Panc1 (cell line): ENCODE results near the gene PRKCA. TPM values are rescaled to one million over a fixed set of nuclear protein-coding genes. Genes with fewer than 3 reads are reported as not detected.

Source experiments
- ATAC-seq: fragments of 200-7000 bp; cut with Tn5 transposase; 2 replicates; pipeline ENCODE4 v1.9.1; 2020; ENCODE audit warnings: mild to moderate bottlenecking, moderate library complexity
- BruUV-seq: library from RNA; stranded (reverse); fragments of 400-500 nt; replicated peaks from 2 replicates; lab custom pipeline; 2021; lab: Mats Ljungman, UMichigan
- CTCF ChIA-PET: fragments of 300-600 bp; sonication (Branson Sonifier 250); formaldehyde crosslinking; loops from one replicate; lab custom pipeline; 2022; ENCODE audit warnings: antibody characterized with exemption; lab: Charles Lee
- POLR2A ChIA-PET: fragments of 300-600 bp; sonication (Branson Sonifier 250); formaldehyde crosslinking; loops from one replicate; lab custom pipeline; 2022; ENCODE audit warnings: antibody characterized with exemption; lab: Charles Lee
- DNase-seq: peaks from one replicate; pipeline ENCODE4 v3.0.0-alpha.2; 2010; ENCODE audit warnings: low read depth, low spot score
- H3K27ac ChIP-seq: 2 replicates; pipeline ENCODE4 v1.5.1; 2011; ENCODE audit warnings: mild to moderate bottlenecking, low read length, inconsistent platforms
- H3K27me3 ChIP-seq: fragments of 200-500 bp; sonication (Bioruptor generic); 2 replicates; pipeline ENCODE4 v1.6.0; 2014; ENCODE audit warnings: low read length, inconsistent platforms; ENCODE audit not compliant: control insufficient read depth, insufficient read depth
- H3K36me3 ChIP-seq: fragments of 200-500 bp; sonication (Bioruptor generic); 2 replicates; pipeline ENCODE4 v1.5.1; 2014; ENCODE audit warnings: inconsistent platforms, mild to moderate bottlenecking, low read length, moderate library complexity; ENCODE audit not compliant: control insufficient read depth, insufficient read depth
- H3K4me1 ChIP-seq: 2 replicates; pipeline ENCODE4 v1.5.1; 2011; ENCODE audit warnings: inconsistent platforms, mild to moderate bottlenecking, low read length, moderate library complexity; ENCODE audit not compliant: control insufficient read depth, insufficient read depth
- H3K4me3 ChIP-seq, 2 experiments: 2 replicates each; pipeline ENCODE4 v1.5.1; 2011 to 2012; ENCODE audit warnings: low read depth in 2 of 2, low read length in 2 of 2, mild to moderate bottlenecking in 2 of 2, inconsistent platforms in 1 of 2, moderate library complexity in 1 of 2
- H3K9me3 ChIP-seq: fragments of 200-500 bp; sonication (Bioruptor generic); 2 replicates; pipeline ENCODE4 v1.5.1; 2014; ENCODE audit warnings: low read depth, mild to moderate bottlenecking, inconsistent platforms, low read length, moderate library complexity; ENCODE audit not compliant: control insufficient read depth, insufficient read depth
- POLR2AphosphoS5 ChIP-seq: IDR thresholded peaks from 2 replicates; pipeline ENCODE4 v1.6.1; 2012; ENCODE audit warnings: mild to moderate bottlenecking, low read depth, low read length, moderate library complexity
- SIN3A ChIP-seq: IDR thresholded peaks from 2 replicates; pipeline ENCODE4 v1.6.1; 2012; ENCODE audit warnings: low read depth, mild to moderate bottlenecking, low read length, moderate library complexity, borderline replicate concordance; ENCODE audit not compliant: insufficient read depth
- TCF7L2 ChIP-seq: IDR thresholded peaks from 2 replicates; pipeline ENCODE4 v1.6.1; 2011; ENCODE audit warnings: mild to moderate bottlenecking, low read depth, low read length, inconsistent platforms
- in situ Hi-C: cut with HindIII; loops from 2 replicates; pipeline ENCODE4 v1.10.0; 2016; ENCODE audit warnings: low sequenced_read_pairs, low pct_unique_long_range_greater_than_20kb
- intact Hi-C: fragments of 100-400 bp; cut with micrococcal nuclease; formaldehyde crosslinking; loops from one replicate; pipeline ENCODE4 v1.10.0; 2022; ENCODE audit not compliant: unreplicated experiment
- total RNA-seq: library from RNA; stranded (reverse); gene quantifications from one replicate; pipeline ENCODE4 v1.2.1, GENCODE V29; 2021; ENCODE audit not compliant: unreplicated experiment
- TF ChIP-seq, protein P1 (sequence below): fragments of 450-650 bp; IDR thresholded peaks from 2 replicates; pipeline ENCODE4 v1.5.1; 2017; ENCODE audit warnings: mild to moderate bottlenecking
- TF ChIP-seq, protein P2 (sequence below), 2 experiments: IDR thresholded peaks; 2 replicates each; pipeline ENCODE4 v1.6.1; 2011 to 2012; ENCODE audit warnings: low read depth in 2 of 2, control low read depth in 1 of 2, low read length in 1 of 2, mild to moderate bottlenecking in 1 of 2, moderate library complexity in 1 of 2; ENCODE audit not compliant: insufficient read depth in 1 of 2

Gene PRKCA
- total RNA-seq, 1 experiment from 2014 or later, result 53.0 TPM

GRCh38 chr17:66301367-66301863 lies 998 bp upstream of the PRKCA start:
- Histone ChIP-seq H3K27me3 (no peaks in the 10 kb centered on the region), H3K27ac (peak overlapping the region; percentile 81), H3K36me3 (peaks cover 2% of the 10 kb centered on the region; the same call in 1 of the 2 replicates), H3K9me3 (no peaks in the 10 kb centered on the region), H3K4me3 (peak overlapping the region; percentile 57 to 67), H3K4me1 (peaks cover 13% of the 10 kb centered on the region)
- in situ Hi-C loops, result no loop called here
- TF ChIP-seq SIN3A (no peak), POLR2AphosphoS5 (no peak), TCF7L2 (no peak)
- TF ChIP-seq, protein P1, sequence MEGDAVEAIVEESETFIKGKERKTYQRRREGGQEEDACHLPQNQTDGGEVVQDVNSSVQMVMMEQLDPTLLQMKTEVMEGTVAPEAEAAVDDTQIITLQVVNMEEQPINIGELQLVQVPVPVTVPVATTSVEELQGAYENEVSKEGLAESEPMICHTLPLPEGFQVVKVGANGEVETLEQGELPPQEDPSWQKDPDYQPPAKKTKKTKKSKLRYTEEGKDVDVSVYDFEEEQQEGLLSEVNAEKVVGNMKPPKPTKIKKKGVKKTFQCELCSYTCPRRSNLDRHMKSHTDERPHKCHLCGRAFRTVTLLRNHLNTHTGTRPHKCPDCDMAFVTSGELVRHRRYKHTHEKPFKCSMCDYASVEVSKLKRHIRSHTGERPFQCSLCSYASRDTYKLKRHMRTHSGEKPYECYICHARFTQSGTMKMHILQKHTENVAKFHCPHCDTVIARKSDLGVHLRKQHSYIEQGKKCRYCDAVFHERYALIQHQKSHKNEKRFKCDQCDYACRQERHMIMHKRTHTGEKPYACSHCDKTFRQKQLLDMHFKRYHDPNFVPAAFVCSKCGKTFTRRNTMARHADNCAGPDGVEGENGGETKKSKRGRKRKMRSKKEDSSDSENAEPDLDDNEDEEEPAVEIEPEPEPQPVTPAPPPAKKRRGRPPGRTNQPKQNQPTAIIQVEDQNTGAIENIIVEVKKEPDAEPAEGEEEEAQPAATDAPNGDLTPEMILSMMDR, result no peak
- TF ChIP-seq, protein P2, sequence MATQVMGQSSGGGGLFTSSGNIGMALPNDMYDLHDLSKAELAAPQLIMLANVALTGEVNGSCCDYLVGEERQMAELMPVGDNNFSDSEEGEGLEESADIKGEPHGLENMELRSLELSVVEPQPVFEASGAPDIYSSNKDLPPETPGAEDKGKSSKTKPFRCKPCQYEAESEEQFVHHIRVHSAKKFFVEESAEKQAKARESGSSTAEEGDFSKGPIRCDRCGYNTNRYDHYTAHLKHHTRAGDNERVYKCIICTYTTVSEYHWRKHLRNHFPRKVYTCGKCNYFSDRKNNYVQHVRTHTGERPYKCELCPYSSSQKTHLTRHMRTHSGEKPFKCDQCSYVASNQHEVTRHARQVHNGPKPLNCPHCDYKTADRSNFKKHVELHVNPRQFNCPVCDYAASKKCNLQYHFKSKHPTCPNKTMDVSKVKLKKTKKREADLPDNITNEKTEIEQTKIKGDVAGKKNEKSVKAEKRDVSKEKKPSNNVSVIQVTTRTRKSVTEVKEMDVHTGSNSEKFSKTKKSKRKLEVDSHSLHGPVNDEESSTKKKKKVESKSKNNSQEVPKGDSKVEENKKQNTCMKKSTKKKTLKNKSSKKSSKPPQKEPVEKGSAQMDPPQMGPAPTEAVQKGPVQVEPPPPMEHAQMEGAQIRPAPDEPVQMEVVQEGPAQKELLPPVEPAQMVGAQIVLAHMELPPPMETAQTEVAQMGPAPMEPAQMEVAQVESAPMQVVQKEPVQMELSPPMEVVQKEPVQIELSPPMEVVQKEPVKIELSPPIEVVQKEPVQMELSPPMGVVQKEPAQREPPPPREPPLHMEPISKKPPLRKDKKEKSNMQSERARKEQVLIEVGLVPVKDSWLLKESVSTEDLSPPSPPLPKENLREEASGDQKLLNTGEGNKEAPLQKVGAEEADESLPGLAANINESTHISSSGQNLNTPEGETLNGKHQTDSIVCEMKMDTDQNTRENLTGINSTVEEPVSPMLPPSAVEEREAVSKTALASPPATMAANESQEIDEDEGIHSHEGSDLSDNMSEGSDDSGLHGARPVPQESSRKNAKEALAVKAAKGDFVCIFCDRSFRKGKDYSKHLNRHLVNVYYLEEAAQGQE (IDR thresholded peaks at IDR 0.05; ENCODE audit: insufficient read depth in 1 of 2, low read depth in 2 of 2, low read length in 1 of 2), result no peak
- ATAC-seq (no peak), DNase-seq (no peak)
- ChIA-PET POLR2A (interaction anchor here (0.6 kb wide), 1 partner anchor 172 kb away, joined by 3 read pairs; no protein-coding TSS in a partner anchor), CTCF (interaction anchor here (0.7 kb wide), 1 partner anchor 135 kb away, joined by 7 read pairs; no protein-coding TSS in a partner anchor)
- BruUV-seq, result TSS peak; percentile 89
- intact Hi-C loops, result no loop called here

DNA sequence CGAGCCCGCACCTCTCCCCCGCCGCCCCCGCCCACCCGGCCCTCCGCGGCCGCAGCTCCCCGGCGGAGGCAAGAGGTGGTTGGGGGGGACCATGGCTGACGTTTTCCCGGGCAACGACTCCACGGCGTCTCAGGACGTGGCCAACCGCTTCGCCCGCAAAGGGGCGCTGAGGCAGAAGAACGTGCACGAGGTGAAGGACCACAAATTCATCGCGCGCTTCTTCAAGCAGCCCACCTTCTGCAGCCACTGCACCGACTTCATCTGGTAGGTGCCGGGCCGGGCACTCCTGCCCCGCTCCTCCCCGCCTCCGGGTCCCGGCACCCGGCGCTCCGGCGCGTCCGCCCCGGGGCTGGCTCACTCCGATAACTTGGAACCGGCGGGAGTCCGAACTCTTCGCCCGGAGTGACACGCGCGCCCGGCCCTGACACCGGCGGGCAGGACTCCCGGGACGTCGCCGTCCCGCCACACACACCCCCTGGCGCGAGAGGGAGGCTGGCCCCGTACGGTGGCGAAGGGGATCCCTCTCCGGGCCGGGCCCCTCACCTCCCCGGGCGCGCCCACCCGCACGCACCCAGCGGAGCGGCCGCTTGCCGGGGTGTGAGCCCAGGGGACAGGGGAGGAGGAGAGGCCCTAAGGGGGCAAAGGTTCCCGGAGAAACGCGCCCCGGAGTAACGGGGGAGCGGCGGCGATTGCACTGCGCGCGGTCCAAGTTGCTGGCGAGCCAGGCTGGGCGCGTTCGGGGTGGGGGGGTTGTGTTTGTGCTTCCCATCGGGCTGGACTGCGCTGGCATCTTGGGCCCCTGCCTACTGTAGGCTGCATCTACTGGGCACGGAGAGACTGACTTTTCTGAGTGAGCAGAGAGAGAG lies 581 bp downstream of the PRKCA start:
- Histone ChIP-seq H3K27me3 (no peaks in the 10 kb centered on the region), H3K36me3 (peaks cover 7% of the 10 kb centered on the region; the same call in 1 of the 2 replicates), H3K9me3 (no peaks in the 10 kb centered on the region), H3K4me1 (peaks cover 18% of the 10 kb centered on the region), H3K4me3 (peak overlapping the region; percentile 67 to 75), H3K27ac (peak overlapping the region; percentile 89)
- TF ChIP-seq POLR2AphosphoS5 (no peak), TCF7L2 (no peak), SIN3A (no peak)
- TF ChIP-seq, protein P2 (IDR thresholded peaks at IDR 0.05; ENCODE audit: insufficient read depth in 1 of 2, low read depth in 2 of 2, low read length in 1 of 2), result no peak
- TF ChIP-seq, protein P1, result no peak
- no TSS peak for BruUV-seq
- ChIA-PET POLR2A (no interaction called here), CTCF (no interaction called here)
- in situ Hi-C loops (no loop called here), intact Hi-C loops (no loop called here)
- ATAC-seq, result peak; percentile 50
- DNase-seq, result no peak
